GM19238 (cell line): Measurements from ENCODE around the gene FOSL2.

Experiments used
- DNase-seq: peaks from one replicate; pipeline ENCODE4 v3.0.0; 2011; ENCODE audit warnings: low spot score; ENCODE audit not compliant: insufficient read length

The FOSL2 gene

DNA sequence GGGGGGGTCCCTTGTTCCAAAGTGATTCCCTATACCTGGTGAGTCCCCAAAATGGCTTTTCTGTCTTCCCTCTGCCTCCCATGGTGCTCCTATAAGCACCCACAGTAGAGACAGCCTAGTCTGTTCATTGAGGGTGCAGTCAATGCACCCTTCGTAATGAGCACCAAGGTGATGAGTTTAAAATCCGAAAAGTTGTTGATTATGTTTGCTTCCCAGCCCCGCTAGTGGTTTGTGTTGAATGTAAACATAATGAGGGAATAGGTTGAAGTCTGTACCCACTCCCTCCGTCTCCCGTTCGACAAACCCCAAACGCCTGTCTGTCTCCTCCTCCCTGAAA lies 2.3 kb downstream of the FOSL2 start:
- no peak for DNase-seq

DNA sequence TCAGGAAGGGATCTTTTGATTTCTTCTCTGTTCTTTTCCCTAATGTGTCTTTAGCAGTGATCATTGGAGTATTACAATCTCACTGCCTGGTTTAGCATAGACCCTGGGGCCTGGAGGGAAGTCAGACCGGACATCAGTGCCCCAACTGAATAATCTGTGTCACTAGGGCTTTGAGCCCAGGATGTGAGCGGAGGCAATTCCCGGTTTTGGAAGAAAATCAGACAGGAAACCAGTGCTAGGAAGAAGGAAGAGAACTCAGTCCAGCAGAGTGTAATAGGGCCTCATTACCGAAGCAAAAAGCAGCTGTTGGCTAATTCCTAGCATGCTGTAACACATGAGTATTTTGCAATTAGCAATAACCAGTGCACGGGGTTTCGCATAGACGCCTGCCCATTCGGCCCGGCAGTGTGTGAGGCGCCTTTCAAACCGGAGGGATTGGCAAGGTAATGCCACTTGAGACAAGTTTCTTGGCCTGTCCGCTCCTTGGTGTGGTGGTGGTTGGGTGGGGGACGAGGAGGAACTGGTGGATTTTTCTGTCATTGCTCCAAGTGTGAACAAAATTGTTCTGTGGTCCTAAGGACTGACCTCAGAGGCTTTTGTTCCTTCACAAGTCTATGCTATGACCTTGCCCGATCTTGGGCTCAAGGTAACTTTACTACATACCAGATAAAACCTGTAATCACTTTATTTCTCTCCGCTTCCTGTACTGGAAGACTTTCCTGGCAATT lies 2.8 kb downstream of the FOSL2 start:
- no peak for DNase-seq

DNA sequence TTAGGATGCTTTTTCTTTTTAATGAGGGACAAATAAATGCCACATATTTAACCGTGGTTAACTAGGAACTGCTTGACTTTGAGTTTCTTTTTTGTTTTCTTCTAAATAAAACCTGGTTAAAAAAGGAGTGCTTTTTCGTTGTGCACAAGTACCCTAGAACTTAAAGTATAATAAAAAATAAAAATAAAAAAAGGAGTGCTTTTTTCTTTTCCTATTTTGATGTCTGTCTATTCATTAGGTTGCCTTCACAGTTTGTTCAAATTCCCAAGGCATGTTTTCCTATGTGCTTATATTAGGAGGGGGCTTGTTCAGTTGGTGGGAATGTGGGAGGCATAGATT lies 4.4 kb downstream of the FOSL2 start:
- no peak for DNase-seq

DNA sequence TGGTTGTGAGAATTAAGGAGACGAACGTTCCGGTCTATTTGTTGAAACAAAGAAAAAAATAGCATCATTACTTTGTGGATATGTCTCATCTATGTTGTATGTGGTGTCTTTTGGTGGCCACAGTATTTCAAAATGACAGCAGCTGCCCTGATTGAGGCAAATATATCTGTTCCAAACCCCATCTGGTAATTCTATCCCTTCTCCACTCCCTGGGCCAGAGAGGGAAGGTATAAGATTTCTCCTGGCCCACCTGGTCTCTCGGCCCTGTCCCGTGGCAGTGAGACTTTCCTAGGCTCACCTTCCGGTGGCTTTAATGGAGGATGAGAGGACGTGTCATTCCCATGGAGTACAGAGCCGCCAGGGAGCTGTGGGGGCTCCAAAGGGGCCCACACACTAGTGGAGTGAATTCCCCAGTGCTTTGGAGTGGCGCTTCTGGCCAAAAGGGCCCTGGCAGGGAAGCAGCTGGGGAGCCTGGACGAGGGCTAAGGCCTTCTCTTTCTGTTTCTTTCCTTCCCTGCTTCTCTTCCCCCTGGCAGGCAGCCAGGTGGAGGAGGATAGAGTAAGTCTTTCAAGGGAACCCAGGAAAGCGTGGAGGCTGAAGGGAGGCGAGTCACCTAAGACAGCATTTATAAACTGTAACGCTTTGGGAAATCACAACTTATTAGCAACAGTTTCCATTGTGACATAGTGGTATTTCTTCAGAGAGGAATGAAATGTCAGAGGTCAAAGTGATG lies 5.6 kb downstream of the FOSL2 start:
- DNase-seq: no peak

DNA sequence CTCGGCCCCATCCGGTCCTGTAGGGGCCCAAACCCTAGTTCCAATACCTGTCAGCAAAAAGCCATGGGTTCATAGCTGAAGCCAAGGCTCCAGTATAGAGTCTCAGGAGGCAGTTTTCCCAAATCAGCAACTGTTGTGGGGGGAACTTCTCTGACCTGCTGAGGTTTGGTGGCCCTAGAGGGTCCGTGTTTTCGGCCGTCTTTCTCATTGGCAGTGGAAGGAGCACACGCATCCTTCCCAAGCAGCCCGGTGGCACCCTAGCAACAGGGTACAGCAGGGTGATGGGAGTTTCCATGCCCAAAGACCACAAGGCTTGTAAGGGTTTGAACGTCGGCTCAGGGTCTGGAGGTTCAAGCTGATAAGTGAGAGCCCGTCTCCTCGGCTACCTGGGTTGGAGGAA lies 6.6 kb downstream of the FOSL2 start:
- DNase-seq: no peak

DNA sequence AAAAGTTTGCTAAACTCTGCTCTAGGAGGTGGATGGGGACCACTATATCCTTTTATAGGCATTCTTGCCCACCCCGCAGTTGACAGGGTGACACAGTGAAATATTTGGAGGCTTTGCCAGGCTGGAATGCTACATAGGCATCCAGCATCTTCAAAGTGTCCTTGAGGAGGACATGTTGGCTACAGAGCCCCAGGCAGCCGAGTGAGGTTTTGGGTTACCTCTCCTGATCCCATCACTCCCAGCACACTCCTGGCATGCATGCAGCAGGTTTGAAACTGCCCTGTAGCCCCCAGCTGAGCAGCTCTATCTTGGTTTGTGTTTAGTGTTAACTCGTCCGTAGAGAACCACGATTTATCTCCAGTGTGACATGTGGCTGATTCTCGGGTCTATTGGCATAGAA lies 7.3 kb downstream of the FOSL2 start:
- no peak for DNase-seq

DNA sequence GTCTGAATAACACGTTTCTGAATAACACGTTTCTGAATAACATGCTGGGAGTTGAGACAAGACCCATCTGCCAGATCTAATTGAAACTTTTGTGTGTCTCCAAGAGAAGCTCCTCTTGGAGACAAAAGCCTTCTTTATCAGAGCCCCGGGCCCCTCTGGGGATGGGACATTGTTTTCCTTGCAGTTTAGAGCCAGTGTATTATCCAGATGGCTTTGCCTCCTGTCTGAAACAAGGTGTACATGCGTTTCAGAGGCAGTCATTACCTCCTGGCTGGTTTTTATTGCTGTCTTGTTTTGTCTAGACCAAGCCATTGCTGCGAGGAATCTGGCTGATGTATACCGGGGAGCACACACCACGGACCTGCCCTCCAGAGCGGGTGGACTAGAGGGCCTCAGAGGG lies 7.8 kb downstream of the FOSL2 start:
- no peak for DNase-seq

DNA sequence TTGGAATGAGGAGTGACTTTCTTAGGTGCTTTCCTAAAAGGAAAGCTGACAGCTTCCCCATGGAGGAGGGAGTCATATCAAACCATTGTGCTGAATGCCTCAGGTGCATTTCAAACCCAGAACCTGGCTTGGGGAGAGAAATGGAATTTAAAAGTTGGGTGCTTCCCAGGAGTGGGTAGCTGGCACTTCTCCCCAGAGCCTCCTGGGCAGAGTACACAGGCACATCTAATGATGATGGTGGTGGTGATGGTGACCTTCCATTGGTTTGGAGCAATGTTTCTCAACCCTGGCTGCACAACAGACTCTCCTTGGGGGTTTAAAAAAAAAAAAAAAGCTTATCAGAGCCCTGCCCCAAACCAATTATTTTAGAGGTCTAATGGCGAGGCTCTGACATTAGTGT lies 8.3 kb downstream of the FOSL2 start:
- no peak for DNase-seq

DNA sequence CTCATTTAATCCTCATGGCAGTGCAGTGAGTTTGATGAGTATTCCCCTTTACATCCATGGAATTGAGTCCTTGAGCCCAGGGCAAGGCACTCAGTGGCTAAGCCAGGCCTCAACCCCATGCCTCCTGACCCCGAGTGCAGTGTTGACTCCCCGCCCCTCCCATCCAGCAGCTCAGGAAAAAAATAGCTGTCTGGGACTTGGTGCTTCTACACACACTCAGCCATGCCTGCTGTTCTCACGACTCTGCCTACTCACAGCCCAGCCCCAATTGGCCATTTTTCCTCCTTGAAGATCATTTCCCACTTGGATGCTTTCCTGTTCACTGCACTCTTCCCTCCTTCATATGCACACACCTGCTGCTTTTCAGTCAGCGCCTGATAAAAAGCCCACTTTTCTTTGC lies 8.8 kb downstream of the FOSL2 start:
- no peak for DNase-seq

DNA sequence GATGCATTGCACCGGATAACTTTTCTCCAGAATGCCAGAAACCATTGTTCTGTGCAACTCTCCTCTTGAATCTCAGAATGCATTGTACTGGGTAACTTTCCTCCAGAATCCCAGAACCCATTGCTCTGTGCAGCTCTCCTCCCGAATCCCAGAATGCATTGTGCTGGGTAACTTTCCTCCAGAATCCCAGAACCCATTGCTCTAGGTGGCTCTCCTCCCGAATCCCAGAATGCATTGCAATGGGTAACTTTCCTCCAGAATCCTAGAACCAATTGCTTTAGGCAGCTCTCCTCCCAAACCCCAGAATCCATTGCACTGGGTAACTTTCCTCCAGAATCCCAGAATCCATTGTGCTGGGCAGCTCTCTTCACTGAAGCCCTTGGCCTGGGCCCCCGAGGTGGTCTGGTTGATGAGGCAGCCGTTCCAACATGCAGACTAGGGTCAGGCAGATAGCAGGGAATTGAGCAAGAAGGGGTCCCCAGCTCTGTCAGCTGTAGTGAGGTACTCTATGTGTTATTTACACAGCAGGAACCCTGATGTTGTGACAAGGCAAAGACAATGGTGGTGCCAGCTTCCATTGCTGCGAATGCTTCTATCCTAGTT lies 9.4 kb downstream of the FOSL2 start:
- no peak for DNase-seq

DNA sequence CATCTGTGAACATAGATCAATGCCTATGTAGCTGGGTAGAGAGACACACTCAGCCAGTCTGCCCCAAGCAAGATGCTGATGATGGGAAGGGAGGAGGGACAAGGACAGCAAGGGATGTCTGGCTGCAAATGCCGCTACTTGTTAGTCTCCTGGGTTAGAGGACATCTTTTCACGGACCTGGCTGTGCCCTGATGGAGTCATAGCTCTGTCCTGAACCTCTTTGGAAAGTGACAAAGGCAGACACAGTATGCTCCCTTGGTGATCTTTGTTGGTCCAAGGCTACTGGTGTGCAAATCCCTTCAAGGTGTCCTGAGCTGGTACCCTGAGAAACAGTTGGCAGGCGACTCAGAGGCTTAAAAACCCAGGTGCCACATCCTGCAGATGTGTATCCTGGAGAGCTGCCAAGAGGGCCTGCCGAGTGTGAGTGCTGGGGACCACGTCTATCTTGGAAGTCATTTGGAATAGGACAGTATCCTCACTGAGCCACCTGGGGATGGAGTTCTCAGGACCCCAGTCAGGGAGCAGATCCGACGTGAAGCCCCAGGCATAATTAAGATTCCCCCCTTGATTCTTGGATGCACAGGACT lies 10.8 kb downstream of the FOSL2 start:
- DNase-seq: no peak

DNA sequence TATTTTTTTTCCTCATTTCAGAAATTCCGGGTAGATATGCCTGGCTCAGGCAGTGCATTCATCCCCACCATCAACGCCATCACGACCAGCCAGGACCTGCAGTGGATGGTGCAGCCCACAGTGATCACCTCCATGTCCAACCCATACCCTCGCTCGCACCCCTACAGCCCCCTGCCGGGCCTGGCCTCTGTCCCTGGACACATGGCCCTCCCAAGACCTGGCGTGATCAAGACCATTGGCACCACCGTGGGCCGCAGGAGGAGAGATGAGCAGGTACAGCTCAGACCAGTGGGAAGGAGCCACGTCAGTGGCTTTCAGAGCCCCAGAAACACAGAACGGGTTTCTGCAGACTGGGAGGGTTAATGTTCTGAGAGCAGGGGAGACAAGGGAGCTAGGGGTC lies 11.4 kb downstream of the FOSL2 start:
- no peak for DNase-seq

DNA sequence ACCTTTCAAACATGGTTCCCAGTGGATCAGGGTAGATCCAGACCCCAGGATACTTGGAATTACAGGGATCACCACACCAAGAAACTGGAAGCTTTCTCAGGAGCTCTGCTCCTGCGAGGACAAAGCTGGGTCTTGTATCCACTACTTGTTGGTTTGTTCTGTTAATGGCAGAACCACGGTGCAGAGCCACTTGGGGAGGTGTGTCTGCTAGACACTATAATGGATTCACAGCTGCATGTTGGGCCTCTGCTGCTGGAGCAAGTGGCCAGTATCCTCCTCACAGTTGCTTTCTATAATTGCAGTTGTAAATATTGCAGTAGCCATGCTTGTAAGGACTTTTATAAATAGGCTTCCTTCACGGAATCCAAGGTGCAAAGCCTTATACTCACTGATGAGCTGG lies 12.9 kb downstream of the FOSL2 start:
- DNase-seq: no peak

DNA sequence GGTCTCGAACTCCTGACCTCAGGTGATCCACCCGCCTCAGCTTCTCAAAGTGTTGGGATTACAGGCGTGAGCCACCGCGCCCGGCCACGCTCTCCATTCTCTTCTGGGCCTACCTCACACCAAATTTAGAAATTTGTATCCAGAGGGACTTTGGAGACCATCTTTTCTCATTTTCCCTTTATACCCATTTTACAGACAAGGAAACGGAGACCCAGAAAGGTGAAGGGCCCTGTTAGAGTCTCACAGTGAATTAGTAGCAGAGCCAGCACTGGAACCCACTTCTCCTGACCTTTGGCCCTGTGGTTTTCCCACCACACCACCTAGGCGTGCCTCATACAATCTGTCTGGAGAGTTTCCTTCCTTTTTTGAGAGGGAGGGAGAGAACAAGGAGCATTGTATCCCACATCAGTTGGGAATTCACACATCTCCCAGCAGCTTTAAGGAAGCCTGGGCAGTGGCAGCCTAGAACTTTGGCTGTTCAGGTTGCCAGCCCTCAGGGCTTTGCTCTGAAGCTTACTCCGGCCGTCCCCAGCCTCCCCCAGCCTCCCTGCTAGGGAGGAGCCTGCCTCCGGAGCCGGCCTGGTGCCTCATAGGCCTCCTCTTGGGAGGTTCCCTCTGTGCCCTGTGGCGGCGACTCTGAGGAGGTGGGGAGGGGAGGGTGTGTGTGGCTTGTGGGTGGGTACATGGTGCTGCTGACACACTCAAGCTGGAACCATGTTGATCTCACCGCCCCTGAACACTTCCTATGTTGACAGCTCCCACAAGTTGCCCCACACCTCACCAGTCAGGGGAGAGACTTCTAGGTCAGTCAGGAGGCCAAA lies 13.8 kb downstream of the FOSL2 start:
- DNase-seq: no peak

DNA sequence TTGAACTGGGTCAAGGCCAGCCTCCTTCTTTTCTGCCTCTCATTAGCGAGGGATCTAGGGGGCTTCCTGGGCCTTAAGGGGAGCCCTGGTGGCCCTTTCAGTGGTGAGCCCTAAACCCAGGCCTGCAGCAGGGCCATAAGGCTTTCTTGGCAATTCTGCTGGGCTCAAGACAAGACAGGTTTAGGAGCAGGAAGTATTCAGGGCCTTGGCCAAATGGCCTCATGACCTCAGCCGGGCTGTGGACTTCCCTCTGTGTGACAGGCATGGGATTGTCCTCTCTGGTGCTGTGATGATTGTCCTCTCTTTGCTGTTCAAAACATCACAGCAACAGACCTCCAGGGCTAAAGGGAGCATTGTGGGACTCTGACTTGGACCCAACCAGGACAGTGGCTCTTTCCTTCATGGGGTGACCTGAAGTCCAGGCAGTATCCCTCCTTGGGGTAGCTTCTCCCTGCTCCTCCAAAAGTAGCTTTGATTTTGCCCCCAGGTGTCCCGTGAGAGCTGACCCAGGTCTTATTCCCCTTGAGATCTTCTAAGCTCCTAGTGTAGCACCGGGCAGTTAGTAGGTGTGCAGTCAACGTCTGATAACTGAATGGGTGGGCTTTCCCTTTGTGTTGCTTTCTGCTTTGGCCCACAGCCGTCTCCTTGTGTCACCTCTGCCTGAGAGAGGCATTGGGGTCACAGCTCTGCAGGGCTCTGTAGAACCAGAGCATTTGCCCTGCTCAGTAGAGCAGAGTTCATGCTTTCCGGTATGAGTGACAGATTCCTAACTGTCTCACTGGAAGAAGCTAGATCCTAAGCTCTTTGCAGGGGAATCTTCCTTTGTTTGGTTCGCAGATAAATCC lies 14.7 kb downstream of the FOSL2 start:
- DNase-seq: no peak

DNA sequence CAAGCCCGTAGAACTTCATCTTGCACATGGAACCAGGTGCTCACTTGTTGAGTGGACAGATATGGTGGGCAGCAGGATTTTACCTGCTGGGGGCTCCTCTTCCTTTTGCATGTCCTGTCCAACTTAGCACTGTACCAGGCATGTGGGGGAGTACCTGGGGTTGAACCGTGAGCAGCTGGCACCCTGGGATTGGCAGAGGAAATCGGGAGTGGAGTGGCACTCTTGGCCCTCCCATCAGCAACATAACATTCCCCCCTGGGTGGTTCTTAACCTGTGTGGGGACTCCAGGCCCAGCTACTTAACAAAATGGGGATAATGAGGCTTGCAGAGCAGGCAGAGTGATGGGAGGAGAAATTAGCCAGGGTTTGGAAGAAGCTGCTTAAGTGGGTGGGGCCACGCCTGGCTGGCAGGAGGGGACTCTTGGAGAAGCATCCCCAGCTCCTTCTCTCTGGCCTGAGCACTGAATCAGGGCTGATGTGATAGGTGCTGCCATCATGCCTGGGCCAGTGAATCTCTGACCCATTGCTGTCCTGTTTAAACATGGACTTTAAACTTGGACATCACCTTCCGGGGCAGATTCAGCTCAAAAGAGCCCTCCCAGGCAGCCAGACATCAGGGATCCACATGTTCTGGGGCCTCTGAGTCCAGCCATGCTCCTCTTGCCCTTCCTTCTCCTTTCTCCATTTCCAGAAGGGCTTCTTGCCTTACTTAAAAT lies 15.5 kb downstream of the FOSL2 start:
- DNase-seq: no peak

DNA sequence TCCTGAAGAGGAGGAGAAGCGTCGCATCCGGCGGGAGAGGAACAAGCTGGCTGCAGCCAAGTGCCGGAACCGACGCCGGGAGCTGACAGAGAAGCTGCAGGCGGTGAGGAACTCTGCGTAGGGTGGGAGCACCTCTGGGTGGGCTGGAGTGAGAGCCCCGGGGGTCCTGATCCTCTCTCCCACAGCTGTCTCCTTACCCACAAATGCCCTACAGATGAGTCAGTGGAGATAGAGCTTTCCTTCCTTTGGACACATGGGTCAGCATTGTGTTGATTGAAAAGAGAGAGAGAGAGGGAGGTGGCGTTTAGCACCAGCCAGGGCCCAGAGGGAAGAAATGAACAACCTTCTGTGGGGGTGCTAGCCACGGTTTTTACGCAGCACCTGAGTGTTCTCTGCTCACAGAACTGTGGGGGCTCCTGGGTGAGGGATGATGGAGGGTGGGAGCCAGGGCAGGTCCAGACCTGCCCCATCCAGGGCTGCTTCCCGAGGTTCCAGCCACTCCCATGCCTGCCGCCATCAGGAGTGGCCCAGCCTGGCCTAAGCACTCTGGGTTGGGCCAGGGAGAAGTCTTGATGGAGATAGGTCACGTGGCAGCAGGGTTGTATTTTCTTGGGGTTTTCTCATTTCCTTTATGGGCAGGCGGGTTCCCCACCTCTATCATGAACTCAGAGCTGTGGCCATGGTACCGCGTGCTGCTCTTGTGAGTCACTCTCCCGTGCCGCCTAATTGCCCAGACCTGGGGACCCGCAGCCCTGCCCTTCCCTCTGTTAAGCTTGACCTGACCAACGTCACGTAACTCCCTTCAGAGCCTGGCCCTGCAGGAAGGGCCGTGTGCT lies 16.3 kb downstream of the FOSL2 start:
- DNase-seq: no peak

DNA sequence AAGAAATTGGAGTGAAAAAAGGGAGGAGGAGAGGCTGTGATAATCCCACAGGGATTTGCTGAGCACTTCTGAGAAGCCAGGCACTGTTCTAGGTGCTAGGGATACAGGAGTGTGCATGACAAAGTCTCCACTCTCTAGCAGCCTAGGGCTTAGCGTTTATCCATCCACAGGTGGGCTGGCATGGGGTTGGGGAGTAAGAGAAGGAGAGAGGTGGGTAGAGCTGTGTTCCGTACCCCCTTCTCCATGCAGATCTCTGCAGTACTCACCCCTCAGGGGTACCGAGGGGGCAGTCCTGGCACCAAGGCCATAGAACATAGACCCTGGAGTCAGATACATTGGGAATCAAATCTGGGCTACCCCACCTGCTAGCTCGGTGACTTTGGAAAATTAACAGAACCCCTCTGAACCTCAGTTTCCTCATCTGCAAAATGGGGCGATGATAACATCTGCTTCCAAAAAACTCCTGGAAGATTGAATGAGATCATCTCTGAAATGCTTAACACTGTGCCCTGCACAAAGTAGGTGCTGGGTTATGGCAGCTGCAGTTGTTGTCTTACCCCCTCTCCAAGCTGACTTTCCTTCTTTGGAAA lies 18.6 kb downstream of the FOSL2 start:
- no peak for DNase-seq
